ENCODE results near the gene HGS.

DNA sequence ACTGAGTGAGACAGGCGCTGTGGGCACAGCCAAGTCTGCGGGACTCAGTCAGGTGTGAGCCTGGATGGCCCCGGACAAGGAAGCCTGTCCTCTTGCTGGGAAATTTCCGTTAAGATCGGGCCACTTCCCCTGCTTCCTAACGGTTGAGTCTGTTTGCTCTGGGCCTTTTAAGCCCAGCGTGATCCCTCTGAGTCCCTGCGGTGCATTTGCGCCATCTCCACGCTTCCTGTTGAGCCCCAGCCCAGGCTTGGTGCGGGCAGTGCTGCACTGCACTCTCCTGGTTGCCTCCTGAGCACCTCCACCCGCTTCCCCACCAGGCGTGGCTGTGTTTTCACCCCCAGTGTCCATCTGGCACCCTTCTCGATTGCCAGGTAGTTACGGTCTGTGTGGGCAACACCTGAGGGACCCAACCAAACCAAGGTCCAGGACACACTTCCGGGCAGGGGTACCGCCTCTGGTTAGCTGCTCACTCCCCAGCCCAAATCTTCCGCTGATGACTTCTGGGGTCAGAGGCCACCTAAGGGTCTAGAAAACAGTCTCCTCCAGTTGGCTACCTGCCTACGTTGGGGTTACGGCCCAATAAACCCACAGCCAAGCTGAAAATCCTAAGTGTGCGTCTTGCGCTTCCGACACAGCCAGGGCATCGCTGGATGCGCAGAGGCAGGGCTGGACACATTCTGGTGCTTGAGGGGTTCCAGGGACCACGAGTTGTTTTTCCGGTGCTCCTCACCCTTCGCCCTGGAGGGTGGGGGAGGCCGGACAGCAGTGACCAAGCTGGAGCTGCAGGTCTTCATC lies 26.9 kb downstream of the HGS start:
- no peak for TF ChIP-seq SMC3 (IDR thresholded peaks at IDR 0.05; ENCODE audit: low read depth, low read length)
- TF ChIP-seq, protein P1, sequence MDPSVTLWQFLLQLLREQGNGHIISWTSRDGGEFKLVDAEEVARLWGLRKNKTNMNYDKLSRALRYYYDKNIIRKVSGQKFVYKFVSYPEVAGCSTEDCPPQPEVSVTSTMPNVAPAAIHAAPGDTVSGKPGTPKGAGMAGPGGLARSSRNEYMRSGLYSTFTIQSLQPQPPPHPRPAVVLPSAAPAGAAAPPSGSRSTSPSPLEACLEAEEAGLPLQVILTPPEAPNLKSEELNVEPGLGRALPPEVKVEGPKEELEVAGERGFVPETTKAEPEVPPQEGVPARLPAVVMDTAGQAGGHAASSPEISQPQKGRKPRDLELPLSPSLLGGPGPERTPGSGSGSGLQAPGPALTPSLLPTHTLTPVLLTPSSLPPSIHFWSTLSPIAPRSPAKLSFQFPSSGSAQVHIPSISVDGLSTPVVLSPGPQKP (IDR thresholded peaks at IDR 0.05; ENCODE audit: borderline replicate concordance, low read depth, low read length): no peak
- TF ChIP-seq, protein P2, sequence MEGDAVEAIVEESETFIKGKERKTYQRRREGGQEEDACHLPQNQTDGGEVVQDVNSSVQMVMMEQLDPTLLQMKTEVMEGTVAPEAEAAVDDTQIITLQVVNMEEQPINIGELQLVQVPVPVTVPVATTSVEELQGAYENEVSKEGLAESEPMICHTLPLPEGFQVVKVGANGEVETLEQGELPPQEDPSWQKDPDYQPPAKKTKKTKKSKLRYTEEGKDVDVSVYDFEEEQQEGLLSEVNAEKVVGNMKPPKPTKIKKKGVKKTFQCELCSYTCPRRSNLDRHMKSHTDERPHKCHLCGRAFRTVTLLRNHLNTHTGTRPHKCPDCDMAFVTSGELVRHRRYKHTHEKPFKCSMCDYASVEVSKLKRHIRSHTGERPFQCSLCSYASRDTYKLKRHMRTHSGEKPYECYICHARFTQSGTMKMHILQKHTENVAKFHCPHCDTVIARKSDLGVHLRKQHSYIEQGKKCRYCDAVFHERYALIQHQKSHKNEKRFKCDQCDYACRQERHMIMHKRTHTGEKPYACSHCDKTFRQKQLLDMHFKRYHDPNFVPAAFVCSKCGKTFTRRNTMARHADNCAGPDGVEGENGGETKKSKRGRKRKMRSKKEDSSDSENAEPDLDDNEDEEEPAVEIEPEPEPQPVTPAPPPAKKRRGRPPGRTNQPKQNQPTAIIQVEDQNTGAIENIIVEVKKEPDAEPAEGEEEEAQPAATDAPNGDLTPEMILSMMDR (conservative IDR thresholded peaks at IDR 0.05; ENCODE audit: low read depth, low read length): no peak
